Right lobe of liver (tissue), 4 donors: Measurements from ENCODE around the gene TET1.

Experiments
- CTCF ChIP-seq, 4 donors: fragments of 200-600 bp in 3 of 4; fragments of 450-650 bp in 1 of 4; IDR thresholded peaks; one replicate each; pipeline versions ENCODE4 v1.5.1 to v1.8.0; 2016 to 2022; ENCODE audit warnings: antibody characterized with exemption in 4 of 4, mild to moderate bottlenecking in 2 of 4
- POLR2A ChIP-seq: fragments of 450-650 bp; IDR thresholded peaks from one replicate; pipeline ENCODE4 v1.6.1; 2017; ENCODE audit warnings: antibody characterized with exemption, mild to moderate bottlenecking
- donor health status: DM: no; HTN: no; CAD: no.
- donor health status: DM: no; HTN: no; CAD: no.
- donor health status: DM: no; HTN: yes; CAD: no.

- TF ChIP-seq POLR2A, result no peak
- TF ChIP-seq CTCF (IDR thresholded peaks at IDR 0.05), result no peak
Observed at GRCh38 chr10:68668231-68668630, 108.1 kb downstream of the TET1 start.
